ENCODE results near the gene RSRC1.
"Not testable (repeated sequence)": the region's sequence is repeated elsewhere in the genome, so short reads cannot be mapped to it uniquely, and the experiment has no call there.

The RSRC1 gene

DNA sequence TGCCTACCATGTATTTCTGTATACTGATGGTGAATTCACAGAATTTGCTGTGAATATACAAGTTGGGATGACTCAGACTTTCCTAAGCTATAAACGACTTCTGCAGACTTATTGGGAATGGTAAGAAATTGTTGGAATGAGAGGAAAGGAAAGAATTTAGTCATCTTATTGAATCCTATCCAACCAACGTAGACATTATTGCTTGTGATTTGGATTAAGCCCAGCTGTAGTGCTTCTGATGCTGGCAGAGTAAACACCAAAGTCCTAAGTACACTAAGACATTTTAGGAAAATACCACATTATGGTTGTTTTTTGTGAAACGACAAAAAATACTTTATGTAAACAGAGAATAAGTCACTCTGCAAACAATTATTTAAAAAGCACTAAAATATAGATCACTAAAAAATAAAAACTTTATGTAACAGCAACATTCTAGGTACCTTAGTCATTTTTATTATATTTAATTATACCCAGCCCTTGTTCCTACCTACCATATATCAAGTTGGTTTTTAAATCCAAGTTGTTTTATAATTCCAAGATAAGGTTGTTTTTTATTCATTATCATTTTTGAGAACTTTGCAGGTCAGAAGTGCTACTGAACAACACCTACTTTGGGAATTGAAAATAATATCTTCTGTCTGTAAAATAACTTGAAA, 361.9 kb downstream of the RSRC1 start:
- no peak for DNase-seq

GRCh38 chr3:158479051-158479450, 369.2 kb downstream of the RSRC1 start:
- DNase-seq: no peak

DNA sequence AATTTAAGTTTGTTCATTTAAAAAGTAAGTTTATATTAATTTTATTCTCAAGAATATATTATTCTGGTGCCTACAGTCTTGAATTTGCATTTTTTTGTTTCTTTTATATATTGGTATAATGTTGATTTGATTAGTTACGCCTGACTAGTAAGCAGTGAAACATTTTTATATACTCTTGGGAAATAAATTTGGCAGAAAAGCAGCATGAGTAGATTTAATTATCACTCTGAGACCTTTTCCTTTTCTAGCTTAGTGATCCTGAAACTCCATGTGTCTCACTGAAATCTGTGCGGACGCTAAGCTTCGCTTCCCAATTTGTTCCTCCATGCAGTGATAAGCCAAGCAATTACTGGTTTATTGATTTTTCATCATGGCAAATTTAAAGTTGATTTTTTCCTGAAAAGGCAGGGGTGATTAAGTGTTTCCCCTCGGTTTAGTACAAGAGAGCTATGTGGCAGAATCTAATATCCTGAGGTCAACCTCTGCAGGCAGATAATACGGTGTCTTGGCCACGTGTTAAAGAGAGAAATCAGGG, 373.9 kb downstream of the RSRC1 start:
- DNase-seq: no peak

DNA sequence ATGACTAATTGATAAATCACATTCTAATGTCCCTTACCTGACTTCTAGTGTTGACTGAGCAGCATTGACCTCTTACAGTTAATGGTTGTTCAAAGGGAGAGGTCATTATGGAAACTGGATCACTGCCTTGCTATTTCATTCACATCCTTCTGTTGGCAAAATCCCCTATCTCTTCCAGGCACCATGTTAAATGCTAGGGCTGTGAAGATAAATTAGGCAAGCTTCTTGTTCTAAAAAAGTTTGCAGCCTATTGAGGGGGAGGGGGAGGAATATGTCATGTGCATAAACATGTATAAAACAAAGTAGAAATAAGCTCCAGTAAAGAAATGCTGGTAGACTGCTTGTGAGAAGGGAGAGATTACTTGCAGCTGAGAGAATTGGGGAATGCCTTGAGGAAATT, 376.3 kb downstream of the RSRC1 start:
- DNase-seq: no peak

DNA sequence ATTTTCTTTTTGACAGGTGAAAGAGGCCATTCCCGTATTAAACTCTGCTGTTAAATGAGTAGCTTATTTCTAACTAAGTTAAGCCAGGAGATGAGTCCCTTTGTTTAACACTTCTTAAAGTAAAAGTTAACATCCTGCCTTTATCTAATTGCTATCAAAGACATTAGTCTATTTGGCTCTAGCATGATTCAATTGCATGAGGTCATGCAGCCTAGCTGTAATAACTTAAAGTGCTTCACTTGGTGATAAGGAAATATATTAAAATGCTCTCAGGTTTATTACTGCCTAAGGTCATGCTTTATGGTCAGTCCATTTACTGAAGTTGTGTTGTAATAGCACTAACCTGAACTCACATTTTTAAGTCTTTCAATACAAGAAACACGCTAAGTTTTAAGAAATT, 378.8 kb downstream of the RSRC1 start:
- no peak for DNase-seq

DNA sequence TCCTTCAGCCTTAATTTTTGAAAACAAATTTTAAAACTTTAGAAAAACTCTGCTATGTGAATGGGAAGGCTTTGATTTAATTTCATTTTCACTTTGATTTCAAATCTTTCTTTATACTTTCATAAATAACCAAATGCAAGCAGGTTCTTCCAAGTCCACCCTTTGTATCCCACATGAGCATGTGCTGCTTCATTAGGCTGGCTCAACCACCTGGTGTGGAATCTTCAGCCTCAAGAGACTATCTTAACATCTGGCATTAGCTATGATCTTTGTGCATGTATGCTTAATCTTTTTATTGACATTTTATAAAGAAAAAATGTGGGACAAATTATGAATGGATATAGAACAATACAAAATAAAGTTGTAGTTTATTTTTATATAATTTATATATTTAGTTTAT, 379.3 kb downstream of the RSRC1 start:
- DNase-seq: no peak

DNA sequence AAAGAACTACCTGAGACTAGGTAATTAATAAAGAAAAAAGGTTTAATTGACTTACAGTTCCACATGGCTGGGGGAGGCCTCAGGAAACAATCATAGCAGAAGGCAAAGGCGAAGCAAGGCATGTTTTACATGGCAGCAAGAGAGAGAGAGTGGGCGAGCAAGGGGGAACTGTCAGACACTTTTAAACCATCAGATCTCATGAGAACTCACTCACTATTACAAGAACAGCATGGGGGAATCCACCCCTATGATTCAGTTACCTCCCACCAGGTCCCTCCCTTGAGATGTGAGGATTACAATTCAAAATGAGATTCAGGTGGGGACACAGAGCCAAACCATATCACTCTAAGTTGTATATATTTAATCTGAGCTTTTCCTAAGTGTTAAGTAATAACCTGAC, 382.1 kb downstream of the RSRC1 start:
- DNase-seq: peak; percentile 1 to 2

DNA sequence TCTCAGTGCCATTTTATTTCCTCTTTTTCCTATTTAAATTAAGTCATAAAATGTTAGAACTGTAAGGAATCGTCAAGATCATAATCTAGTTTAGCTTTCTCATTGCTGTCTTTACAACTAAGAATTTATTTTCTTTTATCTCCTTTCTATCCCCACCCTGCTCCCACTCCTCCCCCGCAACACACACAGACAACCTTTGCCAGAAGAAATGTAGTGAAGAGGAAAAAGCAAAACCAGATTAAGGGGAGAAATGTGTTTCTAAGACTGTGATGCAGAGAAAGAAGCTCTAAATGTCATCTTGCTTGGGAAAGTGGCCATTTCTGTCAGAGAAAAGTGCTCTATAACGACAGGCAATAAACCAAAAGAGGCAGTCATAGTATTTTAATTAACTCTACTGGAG, 382.8 kb downstream of the RSRC1 start:
- no peak for DNase-seq

GRCh38 chr3:158493931-158494330, 384.0 kb downstream of the RSRC1 start:
- DNase-seq: no peak

DNA sequence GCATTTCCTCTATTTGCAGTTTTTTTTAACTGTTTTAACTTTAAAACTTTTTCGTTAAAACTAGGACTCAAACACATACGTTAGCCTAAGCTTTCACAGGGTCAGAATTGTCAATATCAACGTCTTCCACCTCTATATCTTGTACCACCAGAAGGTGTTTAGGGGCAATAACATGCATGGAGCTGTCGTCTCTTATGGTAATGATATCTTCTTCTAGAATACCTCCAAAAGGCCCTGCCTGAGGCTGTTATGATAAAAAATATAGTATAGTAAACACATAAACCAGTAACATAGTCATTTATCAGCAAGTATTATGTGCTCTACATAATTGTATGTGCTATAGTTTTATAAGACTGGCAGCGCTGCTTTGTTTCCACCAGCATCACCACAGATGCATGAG, 384.8 kb downstream of the RSRC1 start:
- DNase-seq: no peak

GRCh38 chr3:158495398-158495902, 385.6 kb downstream of the RSRC1 start:
- not testable (repeated sequence) for DNase-seq

- no peak for DNase-seq
Observed at GRCh38 chr3:158505117-158505516, 395.2 kb downstream of the RSRC1 start.

- no peak for DNase-seq
Observed at GRCh38 chr3:158506456-158506855, 396.6 kb downstream of the RSRC1 start.

DNA sequence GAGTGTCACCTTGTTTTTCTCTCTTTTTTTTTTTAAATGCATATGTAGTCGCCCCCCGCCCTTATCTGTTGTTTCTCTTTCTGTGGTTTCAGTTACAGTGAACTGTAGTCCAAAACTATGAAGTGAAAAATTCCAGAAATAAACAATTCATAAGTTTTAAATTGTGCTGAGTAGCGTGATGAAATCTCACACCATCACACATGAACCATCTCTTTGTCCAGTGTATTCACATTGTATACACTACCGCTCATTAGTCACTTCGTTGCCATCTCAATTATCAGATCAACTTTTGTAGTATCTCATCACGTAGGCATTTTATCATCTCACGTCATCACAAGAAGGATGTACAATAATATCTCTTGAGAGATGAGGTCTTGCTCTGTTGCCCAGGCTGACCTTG, 398.6 kb downstream of the RSRC1 start:
- no peak for DNase-seq

GRCh38 chr3:158509891-158510290, 400.0 kb downstream of the RSRC1 start:
- DNase-seq: no peak

DNA sequence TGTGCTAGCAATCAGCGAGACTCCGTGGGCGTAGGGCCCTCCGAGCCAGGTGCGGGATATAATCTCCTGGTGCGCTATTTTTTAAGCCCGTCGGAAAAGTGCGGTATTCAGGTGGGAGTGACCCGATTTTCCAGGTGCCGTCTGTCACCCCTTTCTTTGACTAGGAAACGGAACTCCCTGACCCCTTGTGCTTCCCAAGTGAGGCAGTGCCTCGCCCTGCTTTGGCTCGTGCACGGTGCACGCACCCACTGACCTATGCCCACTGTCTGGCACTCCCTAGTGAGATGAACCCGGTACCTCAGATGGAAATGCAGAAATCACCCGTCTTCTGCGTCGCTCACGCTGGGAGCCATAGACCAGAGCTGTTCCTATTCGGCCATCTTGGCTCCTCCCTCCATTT, 406.8 kb downstream of the RSRC1 start:
- not testable (repeated sequence) for DNase-seq

GRCh38 chr3:158519776-158520175, 409.9 kb downstream of the RSRC1 start:
- DNase-seq: peak; percentile 23 to 33

DNA sequence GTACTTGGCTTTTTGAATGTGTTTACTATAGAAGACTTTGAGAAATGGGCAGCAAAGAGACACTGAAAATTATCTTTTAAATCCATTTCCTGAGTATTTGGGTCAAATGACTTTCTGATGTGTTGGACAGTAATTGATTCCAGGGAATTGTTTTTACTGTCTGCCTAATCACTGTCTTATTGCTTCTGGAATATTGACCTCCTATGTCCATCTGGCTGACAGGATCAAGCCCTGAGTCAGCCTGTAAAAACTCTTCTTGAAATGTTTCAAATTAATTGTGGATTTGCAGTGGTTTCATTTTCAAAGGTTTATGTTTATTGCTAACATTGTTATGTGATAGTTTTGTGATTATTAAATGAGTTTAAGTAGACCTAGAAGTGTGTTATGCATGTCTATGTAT, 410.5 kb downstream of the RSRC1 start:
- no peak for DNase-seq

GRCh38 chr3:158522221-158523136, 412.6 kb downstream of the RSRC1 start:
- DNase-seq: no peak

GRCh38 chr3:158528076-158528674, 418.3 kb downstream of the RSRC1 start:
- no peak for DNase-seq

GRCh38 chr3:158531334-158531733, 421.4 kb downstream of the RSRC1 start:
- no peak for DNase-seq

- DNase-seq: peak; percentile 12 to 40
Observed at GRCh38 chr3:158532099-158532734, 422.3 kb downstream of the RSRC1 start.

GRCh38 chr3:158535918-158536317, 426.0 kb downstream of the RSRC1 start:
- DNase-seq: no peak

All from inflammatory macrophage treated with lipopolysaccharide for 1 hour (primary cell).